Motor neuron (in vitro differentiated cells): ENCODE data around the gene MT1M. TPM values are rescaled to one million over a fixed set of nuclear protein-coding genes. Genes with fewer than 3 reads are reported as not detected.
"Not testable (repeated sequence)": the region's sequence is repeated elsewhere in the genome, so short reads cannot be mapped to it uniquely, and the experiment has no call there.

ENCODE experiments used
- ATAC-seq, 8 experiments: fragments of 200-7000 bp; cut with Tn5 transposase; replicated peaks in 6 of 8; 2 replicates each; pipeline ENCODE4 v1.8.0; 2021; ENCODE audit warnings: mild to moderate bottlenecking in 8 of 8, moderate library complexity in 8 of 8
- H3K27ac ChIP-seq, 2 donors: fragments of 250-450 bp; sonication (Bioruptor Pico); 2 replicates each; pipeline ENCODE4 v1.9.0; 2021; ENCODE audit warnings: antibody characterized with exemption in 2 of 2, mild to moderate bottlenecking in 2 of 2, moderate library complexity in 1 of 2
- H3K4me1 ChIP-seq, 2 donors: fragments of 250-450 bp; sonication (Bioruptor Pico); replicated peaks in 1 of 2; 2 replicates each; pipeline ENCODE4 v1.6.1; 2021; ENCODE audit warnings: antibody characterized with exemption in 2 of 2, mild to moderate bottlenecking in 2 of 2, moderate library complexity in 1 of 2
- H3K4me3 ChIP-seq, 5 donors: fragments of 250-450 bp; sonication (Bioruptor Pico); 2 replicates each; pipeline ENCODE4 v1.9.0; 2021; ENCODE audit warnings: antibody characterized with exemption in 5 of 5, mild to moderate bottlenecking in 5 of 5, moderate library complexity in 4 of 5
- WGBS, 10 experiments: fragments of 450-650 bp; shearing (Covaris generic); methylation state at CpG; one replicate each; pipeline ENCODE4 v1.0.0; 2022; 5-methylcytosine and 5-hydroxymethylcytosine counted together
- in situ Hi-C, 9 experiments: fragments of 400-800 bp; cut with MboI; loops; one replicate each; pipeline ENCODE4 v1.15.0; 2021; ENCODE audit warnings: low sequenced_read_pairs in 9 of 9, low pct_unique_long_range_greater_than_20kb in 2 of 9; ENCODE audit not compliant: unreplicated experiment in 9 of 9
- total RNA-seq, 8 experiments: library from RNA; unstranded; fragments of 300-600 nt; gene quantifications; 2 replicates each; pipeline versions ENCODE4 v1.2.3 to v1.2.4, GENCODE V29; 2022

MT1M gene
- total RNA-seq, 8 experiments from 2014 or later = 0.25 to 1.5 (median 0.46) TPM; not detected in 4

GRCh38 chr16:56611281-56611833 is 21.1 kb upstream of the MT1M start:
- Histone ChIP-seq H3K4me3 (no peak overlapping the region), H3K4me1 (peaks cover 11 to 16% of the 10 kb centered on the region in 2 donors), H3K27ac (no peak overlapping the region)
- in situ Hi-C loops = no loop called here
- ATAC-seq = no peak
- WGBS, 10 experiments = 22 to 100% (median 60%) methylated on average over 1 to 2 of the region's 2 CpGs; no CpG with 5 or more reads in 3 of the 10 experiments

- Histone ChIP-seq H3K27ac (no peak overlapping the region), H3K4me3 (no peak overlapping the region), H3K4me1 (peaks cover 10 to 14% of the 10 kb centered on the region in 2 donors)
- in situ Hi-C loops = no loop called here
- ATAC-seq = no peak
Measured at GRCh38 chr16:56613706-56614105, 18.8 kb upstream of the MT1M start.

GRCh38 chr16:56614549-56614991 is 17.9 kb upstream of the MT1M start:
- Histone ChIP-seq H3K27ac (no peak overlapping the region), H3K4me3 (no peak overlapping the region), H3K4me1 (peaks cover 2 to 6% of the 10 kb centered on the region in 2 donors)
- no peak for ATAC-seq
- in situ Hi-C loops = no loop called here

DNA sequence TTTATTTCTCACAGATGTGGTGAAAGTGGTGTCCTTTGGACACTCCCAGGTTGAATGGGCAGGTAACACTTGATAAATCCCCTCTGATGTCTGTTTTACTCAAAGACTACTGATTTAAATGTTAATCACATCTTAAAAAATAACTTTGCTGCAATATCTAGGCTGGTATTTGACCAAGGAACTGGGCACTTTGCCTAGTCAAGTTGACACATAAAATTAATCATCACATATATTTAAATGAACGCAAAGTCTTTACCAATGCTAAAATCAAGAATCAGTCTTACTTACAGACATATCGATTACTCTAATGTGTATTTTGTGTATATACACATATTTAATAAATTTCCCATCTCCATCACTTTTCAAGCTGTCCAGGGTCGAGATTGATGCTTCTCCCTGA is 17.1 kb upstream of the MT1M start:
- ATAC-seq = no peak
- H3K27ac ChIP-seq = no peak overlapping the region
- H3K4me3 ChIP-seq = no peak overlapping the region
- no peaks in the 10 kb centered on the region for H3K4me1 ChIP-seq
- WGBS, 10 experiments = 33 to 100% (median 66%) methylated on average over 1 to 3 of the region's 3 CpGs
- in situ Hi-C loops = no loop called here

DNA sequence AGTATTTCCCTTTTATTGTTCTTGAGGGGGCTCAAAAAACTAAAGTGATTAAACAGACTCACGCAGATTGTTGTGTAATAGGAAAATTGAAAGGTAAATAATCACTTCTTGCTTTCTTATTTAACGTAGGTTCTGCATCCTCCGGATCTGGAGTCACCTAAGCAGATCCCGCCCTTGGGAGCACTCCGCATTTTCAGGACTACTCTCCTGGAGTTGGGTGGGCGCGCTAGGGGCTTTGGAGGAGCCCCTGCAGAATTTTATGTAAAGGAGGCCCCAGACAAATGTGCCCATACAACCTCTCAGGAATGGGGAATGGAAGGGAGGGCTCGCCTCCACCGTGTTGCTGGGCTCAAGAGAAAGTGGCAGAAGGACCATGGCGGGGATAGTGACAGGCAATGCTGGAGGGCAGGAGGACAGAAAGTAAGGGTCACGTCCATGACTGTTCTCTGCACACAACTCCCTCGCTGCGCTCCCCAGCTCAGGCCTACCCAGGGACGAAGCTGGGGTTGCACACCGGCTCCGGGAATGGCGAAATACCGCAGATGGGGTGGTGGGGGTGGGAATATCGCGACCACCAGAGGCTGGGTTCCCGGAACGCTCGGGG is 15.7 kb upstream of the MT1M start:
- in situ Hi-C loops = no loop called here
- 20 to 100% (median 49%) methylated on average over 1 to 9 of the region's 23 CpGs for WGBS, 10 experiments
- no peak overlapping the region for H3K4me3 ChIP-seq
- H3K27ac ChIP-seq = no peak overlapping the region
- no peaks in the 10 kb centered on the region for H3K4me1 ChIP-seq
- peak in 1 of 8 experiments; percentile 20 for ATAC-seq

GRCh38 chr16:56617212-56618085 is 15.0 kb upstream of the MT1M start:
- in situ Hi-C loops = no loop called here
- peak; percentile 31 to 99 (median 80) for ATAC-seq
- Histone ChIP-seq H3K4me1 (no peaks in the 10 kb centered on the region), H3K27ac (no peak overlapping the region), H3K4me3 (no peak overlapping the region)
- WGBS, 10 experiments = 0 to 57% (median 10%) methylated on average over 1 to 5 of the region's 41 CpGs; no CpG with 5 or more reads in 5 of the 10 experiments

DNA sequence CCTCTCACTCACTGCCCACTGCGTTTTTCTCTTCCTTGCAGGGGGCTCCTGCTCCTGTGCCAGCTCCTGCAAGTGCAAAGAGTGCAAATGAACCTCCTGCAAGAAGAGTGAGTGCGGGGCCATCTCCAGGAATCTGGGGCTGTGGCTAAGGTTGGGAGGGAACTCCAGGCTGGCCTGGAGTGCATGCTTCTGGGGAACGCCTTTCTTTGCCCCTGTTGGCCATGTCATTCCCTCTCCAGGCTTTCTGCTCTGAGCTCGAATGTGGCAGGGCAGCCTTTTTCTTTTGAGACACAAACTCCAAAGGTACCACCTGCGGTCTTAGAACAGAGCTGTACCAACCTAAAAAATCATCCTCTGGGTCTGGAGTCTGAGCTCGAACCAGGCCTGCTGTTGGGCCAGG is 14.3 kb upstream of the MT1M start:
- Histone ChIP-seq H3K27ac (no peak overlapping the region), H3K4me3 (no peak overlapping the region), H3K4me1 (no peaks in the 10 kb centered on the region)
- WGBS, 10 experiments = 20 to 81% (median 40%) methylated on average over 1 to 5 of the region's 6 CpGs; no CpG with 5 or more reads in 3 of the 10 experiments
- in situ Hi-C loops = no loop called here
- ATAC-seq = no peak

DNA sequence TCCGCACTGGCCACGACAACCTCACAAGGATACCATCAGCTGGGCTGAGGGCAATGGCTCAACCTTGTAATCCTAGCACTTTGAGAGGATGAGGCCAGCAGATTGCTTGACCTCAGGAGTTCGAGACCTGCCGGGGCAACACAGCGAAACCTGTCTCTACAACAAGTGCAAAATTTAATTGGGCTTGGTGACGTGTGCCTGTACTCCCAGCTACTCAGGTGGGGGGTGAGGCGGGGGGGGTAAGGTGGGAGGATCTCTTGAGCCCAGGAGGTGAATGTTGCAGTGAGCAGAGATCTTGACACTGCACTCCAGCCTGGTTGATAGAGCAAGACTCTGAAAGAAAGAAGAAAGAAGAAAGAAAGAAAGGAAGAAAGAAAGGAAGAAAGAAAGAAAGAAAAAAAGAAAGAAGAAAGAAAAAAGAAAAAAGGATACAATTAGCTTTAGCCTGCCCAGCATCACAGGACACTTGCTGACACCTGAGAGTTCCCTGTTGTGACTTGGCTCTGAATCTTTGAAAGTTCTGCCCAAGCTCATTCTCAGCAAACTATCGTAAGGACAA is 12.0 kb upstream of the MT1M start:
- H3K27ac ChIP-seq = no peak overlapping the region
- no peak for ATAC-seq
- no peaks in the 10 kb centered on the region for H3K4me1 ChIP-seq
- 29 to 100% (median 92%) methylated on average over 1 to 3 of the region's 8 CpGs; no CpG with 5 or more reads in 5 of the 10 experiments for WGBS, 10 experiments
- H3K4me3 ChIP-seq = no peak overlapping the region
- in situ Hi-C loops = no loop called here

DNA sequence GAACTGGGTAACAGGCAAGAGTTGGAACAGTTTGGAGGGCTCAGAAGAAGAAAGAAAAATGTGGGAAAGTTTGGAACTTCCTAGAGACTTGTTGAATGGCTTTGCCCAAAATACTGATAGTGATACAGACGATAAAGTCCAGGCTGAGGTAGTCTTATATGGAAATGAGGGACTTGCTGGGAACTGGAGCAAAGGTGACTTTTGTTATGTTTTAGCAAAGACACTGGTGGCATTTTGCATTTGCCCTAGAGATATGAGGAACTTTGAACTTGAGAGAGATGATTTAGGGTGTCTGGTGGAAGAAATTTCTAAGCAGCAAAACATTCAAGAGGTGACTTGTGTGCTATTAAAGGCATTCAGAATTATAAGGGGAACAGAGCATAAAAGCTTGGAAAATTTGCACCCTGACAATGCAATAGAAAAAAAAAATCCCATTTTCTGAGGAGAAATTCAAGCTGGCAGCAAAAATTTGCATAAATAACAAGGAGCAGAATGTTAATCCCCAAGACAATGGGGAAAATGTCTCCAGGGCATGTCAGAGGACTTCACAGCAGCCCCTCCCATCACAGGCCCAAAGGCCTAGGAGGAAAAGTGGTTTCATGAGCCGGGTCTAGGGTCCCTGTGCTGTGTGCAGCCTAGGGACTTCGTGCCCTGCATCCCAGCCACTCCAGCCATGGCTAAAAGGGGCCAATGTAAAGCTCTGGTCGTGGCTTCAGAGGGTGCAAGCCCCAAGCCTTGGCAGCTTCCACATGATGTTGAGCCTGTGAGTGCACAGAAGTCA is 10.6 kb upstream of the MT1M start:
- 37 to 88% (median 66%) methylated on average over 1 to 4 of the region's 4 CpGs for WGBS, 10 experiments
- in situ Hi-C loops, H3K4me1 ChIP-seq, ATAC-seq, H3K27ac ChIP-seq, H3K4me3 ChIP-seq: not testable (repeated sequence)

DNA sequence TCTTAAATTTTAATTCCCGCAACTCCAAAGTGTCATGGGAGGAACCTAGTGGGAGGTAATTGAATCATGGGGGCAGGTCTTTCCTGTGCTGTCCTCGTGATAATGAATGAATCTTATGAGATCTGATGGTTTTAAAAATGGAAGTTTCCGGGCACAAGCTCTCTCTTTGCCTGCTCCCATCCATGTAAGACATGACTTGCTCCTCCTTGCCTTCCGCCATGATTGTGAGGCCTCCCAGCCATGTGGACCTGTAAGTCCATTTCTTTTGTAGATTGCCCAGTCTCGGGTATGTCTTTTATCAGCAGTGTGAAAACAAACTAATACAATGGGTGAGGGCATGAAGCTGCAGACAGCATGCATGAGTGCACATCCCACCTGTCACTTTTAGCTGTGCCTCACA is 9.3 kb upstream of the MT1M start:
- ATAC-seq = not testable (repeated sequence)
- WGBS, 10 experiments = 60 to 100% (median 83%) methylated on average over 1 to 5 of the region's 5 CpGs; no CpG with 5 or more reads in 1 of the 10 experiments

GRCh38 chr16:56623637-56624036 is 8.8 kb upstream of the MT1M start:
- H3K4me3 ChIP-seq = no peak overlapping the region
- H3K27ac ChIP-seq = no peak overlapping the region
- in situ Hi-C loops = no loop called here
- 83 to 100% (median 100%) methylated on average over 1 to 2 of the region's 2 CpGs; no CpG with 5 or more reads in 2 of the 10 experiments for WGBS, 10 experiments
- peaks cover 0 to 2% of the 10 kb centered on the region in 2 donors for H3K4me1 ChIP-seq
- no peak for ATAC-seq

More for the DNA sequence above, 9.3 kb upstream of the MT1M start:
- H3K4me3 ChIP-seq, H3K4me1 ChIP-seq, in situ Hi-C loops, H3K27ac ChIP-seq: not testable (repeated sequence)

- 0 to 45% (median 9%) methylated on average over 1 to 34 of the region's 62 CpGs; no CpG with 5 or more reads in 2 of the 10 experiments for WGBS, 10 experiments
- peak within 1 kb of the TSS; percentile 9 to 37 (median 14) for H3K4me3 ChIP-seq
- peaks cover 0 to 2% of the 10 kb centered on the region in 2 donors for H3K4me1 ChIP-seq
- no peak within 1 kb of the TSS for H3K27ac ChIP-seq
- ATAC-seq = peak; percentile 83 to 97 (median 96)
- in situ Hi-C loops = no loop called here
Measured at GRCh38 chr16:56625140-56625942, 7.1 kb upstream of the MT1M start, which contains the start of gene MT1E. Gene MT1E, plus strand, starts transcription at chr16:56625781. Its CDS starts 71 bp downstream, at chr16:56625852.
